ENCODE results near the gene MED26. TPM values are rescaled to one million over a fixed set of nuclear protein-coding genes. Genes with fewer than 3 reads are reported as not detected.

Gene MED26
- total and polyA plus RNA-seq, 2 of the 8 experiments (the other 6 are each of a cell fraction or from before 2014, with no cell fraction given), result 5.3 to 10.7 TPM

DNA sequence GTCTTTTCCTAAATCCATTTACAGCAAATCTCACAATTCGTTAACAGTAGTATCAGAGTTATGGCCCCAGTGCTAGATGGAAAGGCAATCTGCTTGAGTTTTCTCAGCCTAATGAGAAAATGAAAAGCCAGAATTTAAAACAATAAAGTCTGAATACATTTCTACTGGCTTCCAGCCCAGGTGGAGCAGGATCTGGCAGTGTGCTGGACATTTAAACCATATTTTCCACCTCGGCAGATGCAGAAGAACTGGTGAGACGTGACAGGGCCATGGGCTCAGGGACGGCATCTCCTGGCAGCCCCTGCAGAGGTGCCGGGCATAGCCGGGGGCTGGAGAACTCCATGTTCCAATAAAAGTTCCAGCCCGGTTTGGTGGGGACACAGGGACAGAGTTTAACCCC lies 24.9 kb upstream of the MED26 start:
- Histone ChIP-seq H3K79me2 (ENCODE audit: control insufficient read depth in 1 of 2, insufficient read depth in 2 of 2, low read length in 2 of 2) (peaks cover 3 to 15% of the 10 kb centered on the region in 2 experiments; a peak in 2 of 4 replicates), H3K23me2 (ENCODE audit: low read depth, low read length) (no peaks in the 10 kb centered on the region), H3K79me1 (ENCODE audit: low read depth, low read length) (peaks cover 9% of the 10 kb centered on the region), H2BK15ac (ENCODE audit: low read length) (no peak overlapping the region), H3K27me3 (replicated peaks in 1 of 4; ENCODE audit: control insufficient read depth in 3 of 4, extremely low read depth in 1 of 4, insufficient read depth in 3 of 4, low read length in 3 of 4) (no peaks in the 10 kb centered on the region), H3K56ac (replicated peaks; ENCODE audit: insufficient read length, low read depth, low read length) (no peak overlapping the region), H3K18ac (ENCODE audit: extremely low read depth, low read length) (no peak overlapping the region), H2AK5ac (ENCODE audit: low read depth, low read length) (no peak overlapping the region), H3K14ac (ENCODE audit: insufficient read length) (no peak overlapping the region), H3K27ac (ENCODE audit: low read depth, low read length) (no peak overlapping the region), H3K4me2 (ENCODE audit: insufficient read depth in 1 of 2, low read depth in 2 of 2, low read length in 2 of 2) (no peak overlapping the region), H3K36me3 (ENCODE audit: control insufficient read depth in 2 of 4, insufficient read depth in 4 of 4, low read length in 3 of 4) (peaks cover 21 to 75% (median 50%) of the 10 kb centered on the region in 4 experiments), H3K9me3 (ENCODE audit: insufficient read depth in 2 of 2, low read depth in 1 of 2, low read length in 1 of 2) (no peaks in the 10 kb centered on the region), H3K4ac (replicated peaks; ENCODE audit: insufficient read length, low read depth, low read length) (no peak overlapping the region), H2BK12ac (ENCODE audit: low read depth, low read length) (no peak overlapping the region), H4K91ac (replicated peaks; ENCODE audit: insufficient read length, low read length) (no peak overlapping the region), H3K4me1 (replicated peaks in 1 of 4; ENCODE audit: control insufficient read depth in 3 of 4, insufficient read depth in 4 of 4, low read length in 3 of 4) (no peaks in the 10 kb centered on the region), H3K4me3 (ENCODE audit: extremely low read depth in 1 of 4, insufficient read depth in 2 of 4, low read depth in 3 of 4, low read length in 4 of 4) (no peak overlapping the region), H4K5ac (ENCODE audit: insufficient read length, low read depth, low read length) (no peak overlapping the region), H2BK5ac (ENCODE audit: low read depth, low read length) (no peak overlapping the region), H3K23ac (ENCODE audit: insufficient read length) (no peak overlapping the region), H3K9ac (replicated peaks in 1 of 4; ENCODE audit: extremely low read depth in 1 of 4, low read depth in 3 of 4, low read length in 3 of 4) (no peak overlapping the region), H4K8ac (ENCODE audit: extremely low read depth, insufficient read depth, low read length) (no peak overlapping the region), H2BK120ac (replicated peaks; ENCODE audit: low read depth, low read length) (no peak overlapping the region), H2BK20ac (ENCODE audit: low read length) (no peak overlapping the region), H4K20me1 (replicated peaks in 1 of 2; ENCODE audit: control insufficient read depth in 1 of 2, insufficient read depth in 2 of 2, low read length in 2 of 2) (peaks cover 5 to 13% of the 10 kb centered on the region in 2 experiments), H2AFZ (ENCODE audit: low read length) (no peak overlapping the region)
- CTCF ChIA-PET (ENCODE audit: partially characterized antibody), result no interaction called here
- POLR2A ChIA-PET (ENCODE audit: partially characterized antibody), result no interaction called here
- 85% methylated on average over 7 of the region's 7 CpGs; no CpG with 5 or more reads in 1 of the 2 experiments for WGBS, 2 experiments (ENCODE audit: extremely low coverage in 1 of 2, insufficient coverage in 1 of 2, insufficient read length in 1 of 2, insufficient replicate concordance in 2 of 2, low coverage in 1 of 2, low lambda C conversion rate in 2 of 2, missing lambda C conversion rate in 1 of 2)
- TF ChIP-seq CHD2 (IDR thresholded peaks at IDR 0.05; ENCODE audit: low read length) (no peak), TAF1 (IDR thresholded peaks at IDR 0.05; ENCODE audit: low read depth, low read length) (no peak), SAP30 (IDR thresholded peaks at IDR 0.05; ENCODE audit: insufficient read depth, insufficient replicate concordance, low read length) (no peak), EZH2 (IDR thresholded peaks at IDR 0.05; ENCODE audit: low read depth, low read length, severe bottlenecking) (no peak), NRF1 (IDR thresholded peaks at IDR 0.05; ENCODE audit: low read depth, low read length) (no peak), SIRT6 (IDR thresholded peaks at IDR 0.05; ENCODE audit: low read length) (no peak), CHD1 (IDR thresholded peaks at IDR 0.05; ENCODE audit: low read depth, low read length) (no peak), KDM4A (IDR thresholded peaks at IDR 0.05; ENCODE audit: low read depth, low read length, severe bottlenecking) (no peak), PHF8 (conservative IDR thresholded peaks at IDR 0.05; ENCODE audit: low read depth, low read length) (no peak), HDAC6 (IDR thresholded peaks at IDR 0.05; ENCODE audit: low read depth, low read length) (no peak), SP2 (IDR thresholded peaks at IDR 0.05; ENCODE audit: low read length) (no peak)
- TF ChIP-seq, protein P1, sequence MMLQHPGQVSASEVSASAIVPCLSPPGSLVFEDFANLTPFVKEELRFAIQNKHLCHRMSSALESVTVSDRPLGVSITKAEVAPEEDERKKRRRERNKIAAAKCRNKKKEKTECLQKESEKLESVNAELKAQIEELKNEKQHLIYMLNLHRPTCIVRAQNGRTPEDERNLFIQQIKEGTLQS (IDR thresholded peaks at IDR 0.05; ENCODE audit: insufficient read depth, low read depth, low read length), result no peak
- no peak for DNase-seq (ENCODE audit: low read depth in 1 of 2, low spot score in 2 of 2)
- no peak for FAIRE-seq

Data from H1 (cell line).